Type B pancreatic cell (in vitro differentiated cells): ENCODE results near the gene HINT3. TPM values are rescaled to one million over a fixed set of nuclear protein-coding genes. Genes with fewer than 3 reads are reported as not detected.
"Not testable (repeated sequence)": the region's sequence is repeated elsewhere in the genome, so short reads cannot be mapped to it uniquely, and the experiment has no call there.

Source experiments
- DNase-seq: peaks from one replicate; pipeline ENCODE4 v3.0.0; 2021; ENCODE audit warnings: mixed read lengths; ENCODE audit not compliant: unreplicated experiment; ENCODE audit errors: extremely low spot score
- H3K27ac Mint-ChIP-seq: 2 replicates; pipeline ENCODE4 v1.8.0; 2021; ENCODE audit warnings: mild to moderate bottlenecking, mixed read lengths
- H3K27me3 Mint-ChIP-seq: 2 replicates; pipeline ENCODE4 v1.8.0; 2021; ENCODE audit warnings: mixed read lengths
- H3K36me3 Mint-ChIP-seq: 2 replicates; pipeline ENCODE4 v1.8.0; 2021; ENCODE audit warnings: mixed read lengths
- H3K4me1 Mint-ChIP-seq: one replicate; pipeline ENCODE4 v1.8.0; 2021; ENCODE audit warnings: mixed read lengths; ENCODE audit not compliant: unreplicated experiment
- H3K4me3 Mint-ChIP-seq: 2 replicates; pipeline ENCODE4 v1.8.0; 2021; ENCODE audit warnings: mild to moderate bottlenecking, mixed read lengths
- H3K9me3 Mint-ChIP-seq: 2 replicates; pipeline ENCODE4 v1.8.0; 2021; ENCODE audit warnings: mixed read lengths
- CTCF ChIP-seq: fragments of 200-600 bp; sonication (generic); conservative IDR thresholded peaks from 2 replicates; pipeline ENCODE4 v1.5.0; 2021; ENCODE audit warnings: antibody characterized with exemption, mild to moderate bottlenecking
- total RNA-seq: library from RNA; stranded (reverse); gene quantifications from 2 replicates; pipeline ENCODE4 v1.2.1, GENCODE V29; 2021; ENCODE audit warnings: low replicate concordance

Gene HINT3
- total RNA-seq, 1 donor from 2014 or later: 14.8 TPM

- no peak for TF ChIP-seq CTCF
- no peak overlapping the region for H3K27ac Mint-ChIP-seq
- no peak for DNase-seq
Observed at GRCh38 chr6:125968493-125968892, 11.9 kb downstream of the HINT3 start.

GRCh38 chr6:125970760-125971159, 14.2 kb downstream of the HINT3 start:
- Mint-ChIP-seq H3K4me1 (no peaks in the 10 kb centered on the region), H3K4me3 (no peak overlapping the region), H3K27ac (no peak overlapping the region), H3K27me3 (no peaks in the 10 kb centered on the region), H3K9me3 (no peaks in the 10 kb centered on the region), H3K36me3 (peaks cover 41% of the 10 kb centered on the region)
- TF ChIP-seq CTCF: no peak
- DNase-seq: no peak

More at GRCh38 chr6:125968493-125968892, 11.9 kb downstream of the HINT3 start:
- Mint-ChIP-seq H3K27me3 (no peaks in the 10 kb centered on the region), H3K9me3 (no peaks in the 10 kb centered on the region), H3K4me3 (no peak overlapping the region), H3K4me1 (no peaks in the 10 kb centered on the region), H3K36me3 (peaks cover 37% of the 10 kb centered on the region)

- H3K36me3 Mint-ChIP-seq: peaks cover 30% of the 10 kb centered on the region
- DNase-seq, H3K4me1 Mint-ChIP-seq, H3K27me3 Mint-ChIP-seq, H3K9me3 Mint-ChIP-seq, H3K27ac Mint-ChIP-seq, H3K4me3 Mint-ChIP-seq: not testable (repeated sequence)
Observed at GRCh38 chr6:125972478-125972877, 15.9 kb downstream of the HINT3 start.

GRCh38 chr6:125974214-125974866, 17.8 kb downstream of the HINT3 start:
- H3K4me3 Mint-ChIP-seq: no peak overlapping the region
- no peak for DNase-seq
- no peaks in the 10 kb centered on the region for H3K4me1 Mint-ChIP-seq
- no peaks in the 10 kb centered on the region for H3K9me3 Mint-ChIP-seq
- TF ChIP-seq CTCF: peak; percentile 75
- no peaks in the 10 kb centered on the region for H3K27me3 Mint-ChIP-seq
- H3K36me3 Mint-ChIP-seq: peaks cover 12% of the 10 kb centered on the region
- no peak overlapping the region for H3K27ac Mint-ChIP-seq

- DNase-seq: no peak
- Mint-ChIP-seq H3K9me3 (no peaks in the 10 kb centered on the region), H3K27me3 (no peaks in the 10 kb centered on the region), H3K27ac (no peak overlapping the region), H3K4me3 (no peak overlapping the region), H3K4me1 (peaks cover 2% of the 10 kb centered on the region), H3K36me3 (peaks cover 4% of the 10 kb centered on the region)
- no peak for TF ChIP-seq CTCF
Observed at GRCh38 chr6:125979101-125979500, 22.5 kb downstream of the HINT3 start.

- Mint-ChIP-seq H3K27ac (no peak overlapping the region), H3K9me3 (no peaks in the 10 kb centered on the region), H3K27me3 (no peaks in the 10 kb centered on the region), H3K4me1 (peaks cover 3% of the 10 kb centered on the region), H3K4me3 (no peak overlapping the region), H3K36me3 (no peaks in the 10 kb centered on the region)
- no peak for TF ChIP-seq CTCF
- DNase-seq: no peak
Observed at GRCh38 chr6:125981571-125982185, 25.1 kb downstream of the HINT3 start.
